Measurements from ENCODE around the gene FNDC3B. TPM values are rescaled to one million over a fixed set of nuclear protein-coding genes. Genes with fewer than 3 reads are reported as not detected.
A peak's percentile ranks its signal among the peaks of the same experiment; 100 is the strongest.

Gene FNDC3B
- total RNA-seq, 1 donor from 2014 or later, result 79.2 TPM

DNA sequence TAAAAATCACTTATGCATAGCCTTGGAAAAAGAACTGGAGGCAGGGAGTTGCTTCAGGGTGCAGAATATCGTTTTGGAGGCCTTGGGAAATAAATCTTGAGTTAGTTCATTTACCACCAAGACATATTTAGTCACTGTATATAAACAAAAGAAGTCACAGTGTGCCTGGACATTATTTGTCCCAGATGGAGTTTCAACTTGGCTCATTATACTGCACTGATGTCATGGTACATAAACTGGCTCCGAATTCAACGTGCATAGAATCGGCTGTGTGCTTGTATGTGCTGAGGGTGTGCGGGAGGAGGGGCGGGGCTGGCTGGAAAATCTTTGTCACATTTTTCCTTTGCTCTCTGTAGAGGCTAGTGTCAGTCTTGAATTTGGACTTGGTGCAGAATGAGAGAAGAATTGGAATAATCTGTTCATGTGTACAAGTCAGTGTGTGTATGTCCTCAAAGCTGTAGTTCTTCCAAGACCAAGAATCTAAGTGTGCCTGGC, 86.6 kb downstream of the FNDC3B start:
- H3K4me3 Mint-ChIP-seq, result peak overlapping the region; percentile 21
- peaks cover 54% of the 10 kb centered on the region for H3K4me1 Mint-ChIP-seq (ENCODE audit: unreplicated experiment)
- peak overlapping the region; percentile 32 for H3K27ac Mint-ChIP-seq
- H3K27me3 Mint-ChIP-seq, result peaks cover 3% of the 10 kb centered on the region
- DNase-seq (ENCODE audit: extremely low spot score, unreplicated experiment), result no peak
- H3K9me3 Mint-ChIP-seq, result peaks cover 5% of the 10 kb centered on the region
- H3K36me3 Mint-ChIP-seq, result peaks cover 38% of the 10 kb centered on the region
- TF ChIP-seq, protein P1, sequence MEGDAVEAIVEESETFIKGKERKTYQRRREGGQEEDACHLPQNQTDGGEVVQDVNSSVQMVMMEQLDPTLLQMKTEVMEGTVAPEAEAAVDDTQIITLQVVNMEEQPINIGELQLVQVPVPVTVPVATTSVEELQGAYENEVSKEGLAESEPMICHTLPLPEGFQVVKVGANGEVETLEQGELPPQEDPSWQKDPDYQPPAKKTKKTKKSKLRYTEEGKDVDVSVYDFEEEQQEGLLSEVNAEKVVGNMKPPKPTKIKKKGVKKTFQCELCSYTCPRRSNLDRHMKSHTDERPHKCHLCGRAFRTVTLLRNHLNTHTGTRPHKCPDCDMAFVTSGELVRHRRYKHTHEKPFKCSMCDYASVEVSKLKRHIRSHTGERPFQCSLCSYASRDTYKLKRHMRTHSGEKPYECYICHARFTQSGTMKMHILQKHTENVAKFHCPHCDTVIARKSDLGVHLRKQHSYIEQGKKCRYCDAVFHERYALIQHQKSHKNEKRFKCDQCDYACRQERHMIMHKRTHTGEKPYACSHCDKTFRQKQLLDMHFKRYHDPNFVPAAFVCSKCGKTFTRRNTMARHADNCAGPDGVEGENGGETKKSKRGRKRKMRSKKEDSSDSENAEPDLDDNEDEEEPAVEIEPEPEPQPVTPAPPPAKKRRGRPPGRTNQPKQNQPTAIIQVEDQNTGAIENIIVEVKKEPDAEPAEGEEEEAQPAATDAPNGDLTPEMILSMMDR (conservative IDR thresholded peaks at IDR 0.05), result no peak

DNA sequence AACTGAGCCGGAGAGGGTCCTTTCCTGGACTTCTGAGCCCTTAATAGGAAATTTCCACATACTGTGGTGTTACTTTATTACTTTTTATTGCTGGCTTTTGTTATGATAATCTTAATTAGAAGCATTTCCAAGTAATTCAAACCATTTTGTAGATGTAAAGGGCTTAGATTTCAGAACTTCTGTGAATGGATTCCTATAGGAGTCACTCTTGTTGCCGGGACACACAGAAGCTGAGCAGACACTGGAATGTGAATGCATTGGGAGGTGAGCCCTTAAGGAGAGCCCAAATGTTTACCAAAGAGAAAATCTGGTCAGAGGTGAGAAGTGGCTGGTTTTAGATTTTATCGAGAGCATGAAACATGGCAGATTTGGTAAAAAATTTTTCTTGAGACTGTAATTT, 87.4 kb downstream of the FNDC3B start:
- peaks cover 5% of the 10 kb centered on the region for H3K9me3 Mint-ChIP-seq
- H3K36me3 Mint-ChIP-seq, result peaks cover 39% of the 10 kb centered on the region
- H3K4me1 Mint-ChIP-seq (ENCODE audit: unreplicated experiment), result peaks cover 55% of the 10 kb centered on the region
- TF ChIP-seq, protein P1 (conservative IDR thresholded peaks at IDR 0.05), result no peak
- H3K4me3 Mint-ChIP-seq, result peak overlapping the region; percentile 55
- DNase-seq (ENCODE audit: extremely low spot score, unreplicated experiment), result no peak
- H3K27ac Mint-ChIP-seq, result peak overlapping the region; percentile 32
- peaks cover 3% of the 10 kb centered on the region for H3K27me3 Mint-ChIP-seq

DNA sequence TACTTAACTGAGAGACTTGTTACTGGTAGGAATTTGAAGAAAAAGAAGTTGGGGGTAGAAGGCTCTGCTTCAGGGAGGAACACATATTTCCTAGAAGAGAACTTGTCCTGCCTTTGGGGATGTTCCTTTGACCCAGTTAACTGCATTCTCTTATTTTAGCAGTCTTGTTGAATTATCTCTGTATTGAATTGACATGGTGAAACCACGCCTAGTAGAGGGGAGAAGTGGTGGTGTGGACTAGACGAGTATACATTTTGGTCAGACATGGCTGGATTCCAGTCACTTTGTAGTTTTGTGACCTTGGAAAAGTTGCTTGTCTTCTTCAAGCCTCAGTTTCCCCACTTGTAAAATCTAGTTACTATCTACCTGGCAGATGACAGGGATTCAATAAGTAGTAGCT, 87.8 kb downstream of the FNDC3B start:
- TF ChIP-seq, protein P1 (conservative IDR thresholded peaks at IDR 0.05), result no peak
- peaks cover 3% of the 10 kb centered on the region for H3K27me3 Mint-ChIP-seq
- peaks cover 39% of the 10 kb centered on the region for H3K36me3 Mint-ChIP-seq
- H3K4me1 Mint-ChIP-seq (ENCODE audit: unreplicated experiment), result peaks cover 59% of the 10 kb centered on the region
- no peak for DNase-seq (ENCODE audit: extremely low spot score, unreplicated experiment)
- peak overlapping the region; percentile 32 for H3K27ac Mint-ChIP-seq
- H3K4me3 Mint-ChIP-seq, result no peak overlapping the region
- peaks cover 5% of the 10 kb centered on the region for H3K9me3 Mint-ChIP-seq

DNA sequence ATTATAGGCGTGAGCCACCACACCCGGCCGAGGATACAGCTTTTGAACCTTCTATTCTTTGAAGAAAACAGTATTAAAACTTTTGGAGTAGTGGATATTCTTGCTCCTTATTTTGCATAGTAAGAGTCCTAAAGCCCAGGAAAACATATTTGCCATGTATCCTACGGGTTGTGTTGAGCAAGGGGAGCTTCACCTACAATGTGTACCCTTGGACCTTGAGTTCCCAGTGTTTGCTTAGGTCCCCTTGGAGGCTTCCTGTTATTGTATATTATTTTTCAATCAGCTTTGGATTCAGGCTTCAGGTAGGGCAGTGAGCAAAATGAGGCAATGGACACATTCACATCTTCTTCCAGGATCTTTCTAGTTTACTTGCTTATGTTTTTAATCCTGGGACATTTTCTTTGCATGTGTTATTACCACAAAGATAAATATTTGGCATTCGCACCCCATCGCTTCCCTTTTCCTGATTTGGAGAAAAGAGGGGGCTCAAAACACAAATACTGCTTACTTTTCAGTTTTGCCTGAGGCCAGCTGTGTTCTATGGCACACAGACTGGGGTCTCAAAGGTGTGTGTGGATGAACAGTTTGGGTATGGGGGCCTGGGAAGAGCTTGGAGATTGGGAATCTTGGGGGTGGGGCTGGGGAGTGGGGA, 88.7 kb downstream of the FNDC3B start:
- TF ChIP-seq, protein P1 (conservative IDR thresholded peaks at IDR 0.05), result no peak
- Mint-ChIP-seq H3K27me3 (peaks cover 3% of the 10 kb centered on the region), H3K27ac (peak overlapping the region; percentile 44), H3K4me1 (ENCODE audit: unreplicated experiment) (peaks cover 60% of the 10 kb centered on the region), H3K36me3 (peaks cover 36% of the 10 kb centered on the region), H3K9me3 (peaks cover 5% of the 10 kb centered on the region), H3K4me3 (no peak overlapping the region)
- no peak for DNase-seq (ENCODE audit: extremely low spot score, unreplicated experiment)

DNA sequence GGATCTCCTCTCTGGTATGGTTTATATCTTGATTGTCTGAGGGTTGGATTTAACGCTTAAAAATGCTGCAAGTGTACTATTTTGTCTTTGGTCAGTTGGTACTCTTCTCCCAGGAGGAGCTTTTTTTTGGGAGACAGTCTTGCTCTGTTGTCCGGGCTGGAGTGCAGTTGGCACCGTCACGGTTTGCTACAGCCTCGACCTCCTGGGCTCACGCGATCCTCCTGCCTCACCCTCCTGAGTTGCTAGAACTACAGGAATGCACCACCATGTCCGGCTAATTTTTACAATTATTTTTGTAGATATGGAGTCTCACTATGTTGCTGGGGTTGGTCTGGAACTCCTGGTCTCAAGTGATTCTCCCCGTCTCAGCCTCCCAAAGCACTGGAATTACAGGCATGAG, 89.5 kb downstream of the FNDC3B start:
- H3K36me3 Mint-ChIP-seq, result peaks cover 35% of the 10 kb centered on the region
- no peak overlapping the region for H3K4me3 Mint-ChIP-seq
- peaks cover 5% of the 10 kb centered on the region for H3K9me3 Mint-ChIP-seq
- TF ChIP-seq, protein P1 (conservative IDR thresholded peaks at IDR 0.05), result no peak
- peaks cover 3% of the 10 kb centered on the region for H3K27me3 Mint-ChIP-seq
- H3K4me1 Mint-ChIP-seq (ENCODE audit: unreplicated experiment), result peaks cover 64% of the 10 kb centered on the region
- H3K27ac Mint-ChIP-seq, result no peak overlapping the region
- DNase-seq (ENCODE audit: extremely low spot score, unreplicated experiment), result no peak

Measured in type B pancreatic cell (in vitro differentiated cells).